Cardiac muscle cell (in vitro differentiated cells and primary cell): ENCODE results near the gene TTLL5. TPM values are rescaled to one million over a fixed set of nuclear protein-coding genes. Genes with fewer than 3 reads are reported as not detected.

Experiments used
- DNase-seq, 2 donors: peaks; one replicate each; pipeline versions ENCODE4 v3.0.0 to v3.0.0-alpha.2; 2010 to 2017; ENCODE audit warnings: low read depth in 1 of 2, low spot score in 1 of 2
- H3K27ac ChIP-seq: fragments of 200-600 bp; sonication (generic); 2 replicates; pipeline ENCODE4 v1.5.1; 2016
- H3K27me3 ChIP-seq: fragments of 200-600 bp; sonication (generic); 2 replicates; pipeline ENCODE4 v1.6.0; 2016; ENCODE audit warnings: control low read depth
- H3K36me3 ChIP-seq: fragments of 200-600 bp; sonication (generic); 2 replicates; pipeline ENCODE4 v1.5.1; 2016; ENCODE audit warnings: control low read depth
- H3K4me1 ChIP-seq: fragments of 200-600 bp; sonication (generic); 2 replicates; pipeline ENCODE4 v1.8.1; 2017; ENCODE audit warnings: low read depth, mild to moderate bottlenecking, mixed run types
- H3K4me3 ChIP-seq: fragments of 200-600 bp; sonication (generic); 2 replicates; pipeline ENCODE4 v1.5.1; 2016; ENCODE audit warnings: mild to moderate bottlenecking
- H3K9me3 ChIP-seq: fragments of 200-600 bp; sonication (generic); 2 replicates; pipeline ENCODE4 v1.5.1; 2017; ENCODE audit warnings: low read depth, mild to moderate bottlenecking, control low read depth
- polyA plus RNA-seq: library from polyadenylated mRNA; unstranded; fragments of >200 nt; fragmentation: Nextera tagmentation; extraction: Ambion mirVana; gene quantifications from 2 replicates; pipeline ENCODE4 v1.2.1, GENCODE V29; 2016
- total RNA-seq: library from RNA; depleted of rRNA; stranded (reverse); fragments of >200 nt; gene quantifications from 2 replicates; pipeline ENCODE4 v1.2.3, GENCODE V29; 2016
- TF ChIP-seq, protein P1 (sequence below): IDR thresholded peaks from 2 replicates; pipeline ENCODE4 v1.5.1; 2012; ENCODE audit warnings: low read depth, mild to moderate bottlenecking, low read length

Gene TTLL5
- total and polyA plus RNA-seq, 2 experiments from 2014 or later = 24.1 to 28.4 TPM

DNA sequence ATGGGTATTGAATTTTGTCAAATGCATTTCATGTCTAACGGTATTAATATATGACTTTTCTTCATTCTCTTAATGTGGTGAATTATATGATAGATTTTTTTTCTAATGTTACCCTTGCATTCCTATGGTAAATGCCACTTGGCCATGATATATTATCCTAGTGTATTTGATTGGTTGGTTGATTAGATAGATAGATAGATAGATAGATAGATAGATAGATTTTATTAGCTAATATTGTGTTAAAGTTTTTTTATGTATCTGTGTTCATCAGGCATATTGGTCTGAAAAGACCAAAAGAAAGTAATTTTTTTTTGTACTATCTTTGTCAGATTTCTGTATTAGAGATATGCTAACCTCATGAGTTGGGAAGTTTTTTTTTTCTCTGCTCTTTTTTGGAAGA is 196.2 kb downstream of the TTLL5 start:
- no peak for DNase-seq
- Histone ChIP-seq H3K36me3 (no peaks in the 10 kb centered on the region), H3K4me3 (no peak overlapping the region), H3K27me3 (no peaks in the 10 kb centered on the region), H3K4me1 (peaks cover 32% of the 10 kb centered on the region), H3K9me3 (no peaks in the 10 kb centered on the region), H3K27ac (no peak overlapping the region)
- TF ChIP-seq, protein P1, sequence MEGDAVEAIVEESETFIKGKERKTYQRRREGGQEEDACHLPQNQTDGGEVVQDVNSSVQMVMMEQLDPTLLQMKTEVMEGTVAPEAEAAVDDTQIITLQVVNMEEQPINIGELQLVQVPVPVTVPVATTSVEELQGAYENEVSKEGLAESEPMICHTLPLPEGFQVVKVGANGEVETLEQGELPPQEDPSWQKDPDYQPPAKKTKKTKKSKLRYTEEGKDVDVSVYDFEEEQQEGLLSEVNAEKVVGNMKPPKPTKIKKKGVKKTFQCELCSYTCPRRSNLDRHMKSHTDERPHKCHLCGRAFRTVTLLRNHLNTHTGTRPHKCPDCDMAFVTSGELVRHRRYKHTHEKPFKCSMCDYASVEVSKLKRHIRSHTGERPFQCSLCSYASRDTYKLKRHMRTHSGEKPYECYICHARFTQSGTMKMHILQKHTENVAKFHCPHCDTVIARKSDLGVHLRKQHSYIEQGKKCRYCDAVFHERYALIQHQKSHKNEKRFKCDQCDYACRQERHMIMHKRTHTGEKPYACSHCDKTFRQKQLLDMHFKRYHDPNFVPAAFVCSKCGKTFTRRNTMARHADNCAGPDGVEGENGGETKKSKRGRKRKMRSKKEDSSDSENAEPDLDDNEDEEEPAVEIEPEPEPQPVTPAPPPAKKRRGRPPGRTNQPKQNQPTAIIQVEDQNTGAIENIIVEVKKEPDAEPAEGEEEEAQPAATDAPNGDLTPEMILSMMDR = no peak

- TF ChIP-seq, protein P1 = no peak
- H3K36me3 ChIP-seq = no peaks in the 10 kb centered on the region
- peaks cover 33% of the 10 kb centered on the region for H3K4me1 ChIP-seq
- H3K4me3 ChIP-seq = no peak overlapping the region
- H3K27ac ChIP-seq = no peak overlapping the region
- H3K9me3 ChIP-seq = no peaks in the 10 kb centered on the region
- DNase-seq = no peak
- H3K27me3 ChIP-seq = no peaks in the 10 kb centered on the region
These were observed 197.3 kb downstream of the TTLL5 start for GRCh38 chr14:75858362-75858761.

DNA sequence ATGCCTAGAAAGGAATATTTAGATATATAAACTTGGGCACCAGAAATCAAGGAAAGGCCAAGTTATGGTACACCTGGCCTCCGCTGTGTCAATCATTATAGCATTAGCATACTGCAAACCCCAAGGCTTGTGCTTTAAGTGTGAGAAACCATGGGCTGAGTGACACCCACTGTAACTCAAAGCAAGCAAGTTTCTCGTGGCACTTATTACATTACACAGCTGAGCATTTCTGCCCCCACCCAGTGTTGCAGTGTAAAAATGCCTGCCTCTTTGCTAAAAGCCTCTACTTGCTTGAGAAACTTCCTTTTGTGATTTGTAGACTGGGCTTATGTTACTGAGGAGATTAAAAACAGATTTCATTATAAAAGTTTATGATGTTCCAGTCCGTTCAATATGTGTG is 198.7 kb downstream of the TTLL5 start:
- TF ChIP-seq, protein P1 = no peak
- H3K4me3 ChIP-seq = no peak overlapping the region
- peaks cover 35% of the 10 kb centered on the region for H3K4me1 ChIP-seq
- peak overlapping the region; percentile 82 for H3K27ac ChIP-seq
- H3K36me3 ChIP-seq = no peaks in the 10 kb centered on the region
- no peaks in the 10 kb centered on the region for H3K27me3 ChIP-seq
- DNase-seq = no peak
- no peaks in the 10 kb centered on the region for H3K9me3 ChIP-seq

DNA sequence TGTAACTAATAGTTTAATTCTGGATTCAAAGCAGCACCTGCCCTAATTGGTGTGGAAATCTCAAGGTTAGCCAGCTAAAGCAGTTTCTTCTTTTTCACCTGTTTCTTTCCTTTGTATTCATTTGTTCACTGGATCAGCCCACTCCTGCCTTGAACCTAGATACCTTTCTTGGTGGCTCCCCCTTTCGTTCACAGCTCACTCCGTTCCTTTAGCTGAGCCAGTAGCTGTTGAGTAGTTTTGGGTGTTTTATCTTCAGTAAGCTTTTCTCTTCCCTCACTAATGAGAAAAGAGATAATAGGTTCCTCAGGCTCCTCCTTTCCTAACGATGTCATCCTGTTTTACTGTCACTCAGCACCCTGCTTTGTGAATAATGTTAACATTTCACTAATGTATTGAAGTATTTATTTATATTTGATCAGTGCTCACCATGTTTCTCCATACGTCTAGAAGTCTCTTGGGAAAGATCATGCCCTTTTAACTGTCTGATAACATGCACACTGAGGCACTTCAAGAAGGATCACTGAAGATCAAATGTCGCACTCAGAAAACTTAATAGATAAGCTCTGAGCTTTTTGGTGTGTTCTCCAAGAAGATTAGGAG is 199.6 kb downstream of the TTLL5 start:
- Histone ChIP-seq H3K4me1 (peaks cover 43% of the 10 kb centered on the region), H3K36me3 (no peaks in the 10 kb centered on the region), H3K27me3 (no peaks in the 10 kb centered on the region), H3K27ac (peak overlapping the region; percentile 82), H3K9me3 (no peaks in the 10 kb centered on the region), H3K4me3 (no peak overlapping the region)
- TF ChIP-seq, protein P1 = peak; percentile 13
- no peak for DNase-seq

GRCh38 chr14:75861161-75861621 is 200.1 kb downstream of the TTLL5 start:
- TF ChIP-seq, protein P1 = no peak
- peak overlapping the region; percentile 82 for H3K27ac ChIP-seq
- no peak overlapping the region for H3K4me3 ChIP-seq
- no peaks in the 10 kb centered on the region for H3K9me3 ChIP-seq
- DNase-seq = peak in 1 of 2 donors; percentile 87
- H3K27me3 ChIP-seq = no peaks in the 10 kb centered on the region
- peaks cover 49% of the 10 kb centered on the region for H3K4me1 ChIP-seq
- H3K36me3 ChIP-seq = no peaks in the 10 kb centered on the region
